Epithelial cell of esophagus (primary cell): Measurements from ENCODE around the gene TCP11.

Experiments
- DNase-seq: peaks from one replicate; pipeline ENCODE4 v3.0.0; 2010; ENCODE audit warnings: low read depth
- H3K4me3 ChIP-seq: 2 replicates; pipeline ENCODE4 v1.5.1; 2011; ENCODE audit warnings: mild to moderate bottlenecking, low read length, control low read depth
- TF ChIP-seq, protein P1 (sequence below): IDR thresholded peaks from 2 replicates; pipeline ENCODE4 v1.5.1; 2011; ENCODE audit warnings: low read depth, mild to moderate bottlenecking, low read length, control low read depth, inconsistent platforms; ENCODE audit not compliant: insufficient read depth; ENCODE audit errors: missing control alignments

The TCP11 gene

GRCh38 chr6:35081426-35081851, 59.7 kb downstream of the TCP11 start:
- H3K4me3 ChIP-seq = no peak overlapping the region
- TF ChIP-seq, protein P1, sequence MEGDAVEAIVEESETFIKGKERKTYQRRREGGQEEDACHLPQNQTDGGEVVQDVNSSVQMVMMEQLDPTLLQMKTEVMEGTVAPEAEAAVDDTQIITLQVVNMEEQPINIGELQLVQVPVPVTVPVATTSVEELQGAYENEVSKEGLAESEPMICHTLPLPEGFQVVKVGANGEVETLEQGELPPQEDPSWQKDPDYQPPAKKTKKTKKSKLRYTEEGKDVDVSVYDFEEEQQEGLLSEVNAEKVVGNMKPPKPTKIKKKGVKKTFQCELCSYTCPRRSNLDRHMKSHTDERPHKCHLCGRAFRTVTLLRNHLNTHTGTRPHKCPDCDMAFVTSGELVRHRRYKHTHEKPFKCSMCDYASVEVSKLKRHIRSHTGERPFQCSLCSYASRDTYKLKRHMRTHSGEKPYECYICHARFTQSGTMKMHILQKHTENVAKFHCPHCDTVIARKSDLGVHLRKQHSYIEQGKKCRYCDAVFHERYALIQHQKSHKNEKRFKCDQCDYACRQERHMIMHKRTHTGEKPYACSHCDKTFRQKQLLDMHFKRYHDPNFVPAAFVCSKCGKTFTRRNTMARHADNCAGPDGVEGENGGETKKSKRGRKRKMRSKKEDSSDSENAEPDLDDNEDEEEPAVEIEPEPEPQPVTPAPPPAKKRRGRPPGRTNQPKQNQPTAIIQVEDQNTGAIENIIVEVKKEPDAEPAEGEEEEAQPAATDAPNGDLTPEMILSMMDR = no peak
- DNase-seq = no peak

DNA sequence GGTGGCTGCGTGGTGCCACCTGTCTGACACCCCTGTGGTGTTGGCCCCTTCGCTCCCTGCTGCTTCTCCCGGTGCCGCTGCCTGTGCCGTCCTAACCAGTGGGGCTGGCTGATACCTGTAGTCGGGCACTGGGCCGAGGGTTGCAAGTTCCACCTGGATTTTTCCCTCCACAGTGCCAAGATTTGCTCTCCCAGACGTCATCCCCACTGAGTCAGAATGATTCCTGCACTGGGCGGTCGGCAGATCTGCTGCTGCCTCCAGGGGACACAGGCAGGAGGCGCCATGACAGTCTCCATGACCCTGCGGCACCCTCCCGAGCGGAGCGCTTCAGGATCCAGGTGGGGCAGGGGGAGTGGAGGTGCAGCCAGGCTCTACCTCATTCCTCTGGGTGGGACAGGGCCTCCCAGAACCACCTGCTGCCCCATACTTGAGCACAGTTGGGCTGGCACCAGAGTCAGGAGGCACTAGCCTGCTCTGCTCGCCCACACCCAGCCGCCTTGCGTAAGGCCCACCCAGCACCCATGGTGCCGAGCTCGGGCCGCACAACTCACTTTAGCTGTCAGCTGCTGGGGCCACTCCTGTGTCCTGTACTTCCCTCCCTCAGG, 60.2 kb downstream of the TCP11 start:
- TF ChIP-seq, protein P1 = no peak
- DNase-seq = peak; percentile 35
- H3K4me3 ChIP-seq = no peak overlapping the region

GRCh38 chr6:35080016-35080680, 61.0 kb downstream of the TCP11 start:
- no peak for DNase-seq
- TF ChIP-seq, protein P1 = no peak
- H3K4me3 ChIP-seq = no peak overlapping the region

- DNase-seq = no peak
- H3K4me3 ChIP-seq = no peak overlapping the region
- TF ChIP-seq, protein P1 = no peak
Observed at GRCh38 chr6:35079311-35080000, 61.7 kb downstream of the TCP11 start.

GRCh38 chr6:35078896-35079295, 62.2 kb downstream of the TCP11 start:
- no peak for DNase-seq
- H3K4me3 ChIP-seq = no peak overlapping the region
- TF ChIP-seq, protein P1 = no peak

DNA sequence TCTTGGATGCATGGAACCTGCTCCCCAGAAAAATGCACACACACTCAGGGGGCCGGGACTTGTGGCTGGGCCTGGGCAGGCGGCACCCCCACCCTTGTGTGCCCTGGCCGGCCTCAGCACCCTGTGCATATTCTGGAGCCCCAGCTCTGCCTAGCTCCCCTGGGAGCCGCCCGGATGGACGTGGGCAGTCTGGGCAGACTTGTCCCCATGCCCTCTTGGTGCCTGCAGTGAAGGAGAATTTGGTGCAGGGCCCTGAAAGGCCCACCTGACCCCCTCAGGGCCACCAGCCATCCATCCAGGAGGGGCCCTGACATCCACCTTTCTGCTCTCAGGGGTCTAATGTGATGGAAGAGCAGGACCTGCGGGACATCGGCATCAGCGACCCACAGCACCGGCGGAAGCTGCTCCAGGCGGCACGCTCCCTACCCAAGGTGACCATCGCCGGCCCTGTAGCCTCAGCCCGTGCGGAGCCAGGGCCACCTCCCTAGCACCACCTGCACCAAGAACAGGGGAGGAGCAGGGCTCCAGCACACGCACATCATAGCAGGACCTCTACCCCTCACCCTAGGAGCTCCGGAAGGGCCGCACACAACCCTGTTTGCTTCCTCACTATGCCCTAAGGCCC, 62.8 kb downstream of the TCP11 start:
- no peak for DNase-seq
- TF ChIP-seq, protein P1 = no peak
- no peak overlapping the region for H3K4me3 ChIP-seq
